Osteoblast (primary cell): ENCODE measurements around the gene DACH2. TPM values are rescaled to one million over a fixed set of nuclear protein-coding genes. Genes with fewer than 3 reads are reported as not detected.
"Not testable (repeated sequence)": the region's sequence is repeated elsewhere in the genome, so short reads cannot be mapped to it uniquely, and the experiment has no call there.

Source experiments
- DNase-seq: peaks from one replicate; pipeline ENCODE4 v3.0.0; 2011; ENCODE audit warnings: low spot score, mixed read lengths; ENCODE audit not compliant: insufficient read length; ENCODE audit errors: missing footprints
- H2AFZ ChIP-seq: 2 replicates; pipeline ENCODE4 v1.6.0; 2011; ENCODE audit warnings: mild to moderate bottlenecking, low read length
- H3K27ac ChIP-seq: 2 replicates; pipeline ENCODE4 v1.5.1; 2011; ENCODE audit warnings: mild to moderate bottlenecking, low read depth, low read length, moderate library complexity
- H3K27me3 ChIP-seq: 2 replicates; pipeline ENCODE4 v1.6.0; 2012; ENCODE audit warnings: mild to moderate bottlenecking, control low read depth, inconsistent platforms, low read length, moderate library complexity; ENCODE audit not compliant: insufficient read depth
- H3K36me3 ChIP-seq: 2 replicates; pipeline ENCODE4 v1.5.1; 2011; ENCODE audit warnings: mild to moderate bottlenecking, low read length, control low read depth, moderate library complexity; ENCODE audit not compliant: insufficient read depth
- H3K4me1 ChIP-seq: 2 replicates; pipeline ENCODE4 v1.5.1; 2011; ENCODE audit warnings: mild to moderate bottlenecking, low read length, control low read depth, moderate library complexity; ENCODE audit not compliant: insufficient read depth
- H3K4me2 ChIP-seq: 2 replicates; pipeline ENCODE4 v1.6.0; 2011; ENCODE audit warnings: mild to moderate bottlenecking, low read length; ENCODE audit not compliant: insufficient read depth
- H3K4me3 ChIP-seq: fragments of 200-600 bp; sonication (generic); 3 replicates; pipeline ENCODE4 v1.5.1; 2012; ENCODE audit warnings: mild to moderate bottlenecking, low read length, inconsistent platforms; ENCODE audit not compliant: insufficient read depth
- H3K79me2 ChIP-seq: 2 replicates; pipeline ENCODE4 v1.6.0; 2012; ENCODE audit warnings: mild to moderate bottlenecking, low read length, control low read depth, inconsistent platforms; ENCODE audit not compliant: insufficient read depth
- H3K9me3 ChIP-seq: 2 replicates; pipeline ENCODE4 v1.5.1; 2011; ENCODE audit warnings: low read depth, low read length, control low read depth
- H4K20me1 ChIP-seq: 2 replicates; pipeline ENCODE4 v1.6.0; 2012; ENCODE audit warnings: mild to moderate bottlenecking, low read length, control low read depth; ENCODE audit not compliant: insufficient read depth
- total RNA-seq: library from RNA; depleted of rRNA; stranded (reverse); fragments of >200 nt; gene quantifications from 2 replicates; pipeline ENCODE4 v1.2.3, GENCODE V29; 2012
- TF ChIP-seq, protein P1 (sequence below): IDR thresholded peaks from 2 replicates; pipeline ENCODE4 v1.5.1; 2011; ENCODE audit warnings: mild to moderate bottlenecking, low read depth, low read length, moderate library complexity; ENCODE audit errors: extremely low read depth

Gene DACH2
- total RNA-seq, 1 donor = not detected

DNA sequence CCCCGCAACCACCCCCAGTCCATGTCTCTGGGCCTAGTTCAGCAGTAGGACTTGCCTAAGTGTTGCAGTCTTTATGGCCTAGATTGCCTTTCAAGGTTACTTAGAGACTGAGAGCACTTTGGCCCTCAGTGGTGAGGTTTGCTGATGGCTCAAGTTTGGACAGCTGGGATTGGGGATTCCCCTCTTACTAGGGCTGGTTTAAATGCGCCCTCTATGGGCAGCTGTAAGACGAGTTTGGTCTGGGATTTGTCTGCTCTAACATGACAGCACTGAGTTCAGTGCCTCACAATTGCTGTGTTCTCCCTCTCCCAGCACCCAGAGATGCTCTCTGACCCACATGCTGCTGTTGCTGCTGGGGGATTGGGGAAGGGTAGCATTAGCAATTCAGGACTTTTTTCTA lies 23.1 kb downstream of the DACH2 start:
- no peak for DNase-seq
- no peaks in the 10 kb centered on the region for H3K36me3 ChIP-seq
- H3K4me2 ChIP-seq = no peak overlapping the region
- no peak overlapping the region for H3K27ac ChIP-seq
- H3K79me2 ChIP-seq = no peaks in the 10 kb centered on the region
- no peak overlapping the region for H3K4me3 ChIP-seq
- H3K27me3 ChIP-seq = no peaks in the 10 kb centered on the region
- TF ChIP-seq, protein P1, sequence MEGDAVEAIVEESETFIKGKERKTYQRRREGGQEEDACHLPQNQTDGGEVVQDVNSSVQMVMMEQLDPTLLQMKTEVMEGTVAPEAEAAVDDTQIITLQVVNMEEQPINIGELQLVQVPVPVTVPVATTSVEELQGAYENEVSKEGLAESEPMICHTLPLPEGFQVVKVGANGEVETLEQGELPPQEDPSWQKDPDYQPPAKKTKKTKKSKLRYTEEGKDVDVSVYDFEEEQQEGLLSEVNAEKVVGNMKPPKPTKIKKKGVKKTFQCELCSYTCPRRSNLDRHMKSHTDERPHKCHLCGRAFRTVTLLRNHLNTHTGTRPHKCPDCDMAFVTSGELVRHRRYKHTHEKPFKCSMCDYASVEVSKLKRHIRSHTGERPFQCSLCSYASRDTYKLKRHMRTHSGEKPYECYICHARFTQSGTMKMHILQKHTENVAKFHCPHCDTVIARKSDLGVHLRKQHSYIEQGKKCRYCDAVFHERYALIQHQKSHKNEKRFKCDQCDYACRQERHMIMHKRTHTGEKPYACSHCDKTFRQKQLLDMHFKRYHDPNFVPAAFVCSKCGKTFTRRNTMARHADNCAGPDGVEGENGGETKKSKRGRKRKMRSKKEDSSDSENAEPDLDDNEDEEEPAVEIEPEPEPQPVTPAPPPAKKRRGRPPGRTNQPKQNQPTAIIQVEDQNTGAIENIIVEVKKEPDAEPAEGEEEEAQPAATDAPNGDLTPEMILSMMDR = peak; percentile 38
- no peak overlapping the region for H2AFZ ChIP-seq
- no peaks in the 10 kb centered on the region for H4K20me1 ChIP-seq
- H3K4me1 ChIP-seq = no peaks in the 10 kb centered on the region
- H3K9me3 ChIP-seq = no peaks in the 10 kb centered on the region

DNA sequence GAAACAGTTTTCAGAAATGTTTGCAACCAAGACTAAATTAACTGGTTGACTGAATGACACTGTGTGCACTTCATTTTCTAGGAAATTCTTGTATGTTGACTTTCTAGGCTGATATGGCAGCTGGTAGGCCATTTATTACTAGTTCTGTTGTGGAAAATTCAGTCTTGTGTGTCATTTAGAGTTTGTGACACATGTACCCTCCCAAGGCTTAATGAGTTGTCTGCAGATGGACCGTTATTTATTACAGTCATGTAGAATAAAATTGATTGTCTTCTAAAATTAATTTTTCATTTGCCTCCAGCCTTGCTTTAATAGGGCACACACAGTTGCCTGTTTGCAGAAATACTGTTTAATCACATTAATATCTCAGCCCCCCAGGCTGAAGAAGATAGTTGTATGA lies 30.7 kb downstream of the DACH2 start:
- Histone ChIP-seq H3K27ac (no peak overlapping the region), H2AFZ (no peak overlapping the region), H3K4me1 (no peaks in the 10 kb centered on the region), H3K4me3 (no peak overlapping the region), H3K36me3 (no peaks in the 10 kb centered on the region), H3K79me2 (no peaks in the 10 kb centered on the region), H3K27me3 (no peaks in the 10 kb centered on the region), H3K4me2 (no peak overlapping the region), H3K9me3 (no peaks in the 10 kb centered on the region), H4K20me1 (no peaks in the 10 kb centered on the region)
- TF ChIP-seq, protein P1 = no peak
- no peak for DNase-seq

DNA sequence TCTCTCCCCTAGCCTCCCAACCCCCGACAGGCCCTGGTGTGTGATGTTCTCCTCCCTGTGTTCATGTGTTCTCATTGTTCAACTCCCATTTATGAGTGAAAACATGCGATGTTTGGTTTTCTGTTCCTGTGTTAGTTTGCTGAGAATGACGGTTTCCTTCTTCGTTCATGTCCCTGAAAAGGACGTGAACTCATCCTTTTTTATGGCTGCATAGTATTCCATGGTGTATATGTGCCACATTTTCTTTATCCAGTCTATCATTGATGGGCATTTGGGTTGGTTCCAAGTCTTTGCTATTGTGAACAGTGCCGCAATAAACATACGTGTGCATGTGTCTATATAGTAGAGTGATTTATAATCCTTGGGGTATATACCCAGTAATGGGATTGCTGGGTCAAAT lies 33.1 kb downstream of the DACH2 start:
- not testable (repeated sequence) for H4K20me1 ChIP-seq, H3K79me2 ChIP-seq, H3K36me3 ChIP-seq, H3K4me1 ChIP-seq, H3K9me3 ChIP-seq, H3K4me2 ChIP-seq, DNase-seq, H2AFZ ChIP-seq, H3K4me3 ChIP-seq, H3K27me3 ChIP-seq, H3K27ac ChIP-seq

DNA sequence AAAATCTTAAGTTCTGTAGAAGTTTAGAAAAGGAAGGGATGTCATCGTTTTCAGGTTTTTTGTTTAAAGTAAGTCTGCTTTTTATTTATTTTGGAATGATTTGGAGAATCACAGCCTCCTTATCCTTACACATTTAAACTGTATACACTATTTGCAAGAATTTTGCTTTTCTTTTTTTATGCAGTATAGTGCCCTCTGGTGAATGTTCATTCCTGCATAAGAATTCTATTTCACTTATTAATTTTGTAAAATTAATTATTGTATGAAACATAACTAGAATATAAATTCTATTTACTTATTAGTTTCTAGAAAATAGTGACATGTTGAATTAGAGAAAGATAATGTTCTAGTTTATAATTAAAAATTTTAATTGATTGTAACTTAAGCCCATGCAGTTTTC lies 44.6 kb downstream of the DACH2 start:
- H3K27me3 ChIP-seq = no peaks in the 10 kb centered on the region
- H4K20me1 ChIP-seq = no peaks in the 10 kb centered on the region
- no peaks in the 10 kb centered on the region for H3K4me1 ChIP-seq
- H3K79me2 ChIP-seq = no peaks in the 10 kb centered on the region
- H3K9me3 ChIP-seq = no peaks in the 10 kb centered on the region
- no peak overlapping the region for H3K4me3 ChIP-seq
- no peaks in the 10 kb centered on the region for H3K36me3 ChIP-seq
- TF ChIP-seq, protein P1 = no peak
- no peak overlapping the region for H3K4me2 ChIP-seq
- H2AFZ ChIP-seq = no peak overlapping the region
- no peak for DNase-seq
- no peak overlapping the region for H3K27ac ChIP-seq
